HepG2 (cell line): ENCODE data around the gene STUB1. TPM values are rescaled to one million over a fixed set of nuclear protein-coding genes. Genes with fewer than 3 reads are reported as not detected.

Experiments used
- AKAP8 ChIP-seq: sonication (generic); formaldehyde crosslinking; IDR thresholded peaks from 2 replicates; pipeline ENCODE4 v1.5.1; 2020; ENCODE audit warnings: mild to moderate bottlenecking, missing genetic modification reagents
- GMEB1 ChIP-seq: sonication (generic); formaldehyde crosslinking; IDR thresholded peaks from 2 replicates; pipeline ENCODE4 v1.5.1; 2020; ENCODE audit warnings: missing genetic modification reagents, mild to moderate bottlenecking, borderline replicate concordance
- HIVEP1 ChIP-seq: sonication (generic); formaldehyde crosslinking; IDR thresholded peaks from 2 replicates; pipeline ENCODE4 v1.4.0; 2020; ENCODE audit warnings: mild to moderate bottlenecking, missing genetic modification reagents
- HNF1B ChIP-seq: sonication (generic); formaldehyde crosslinking; IDR thresholded peaks from 2 replicates; pipeline ENCODE4 v1.5.1; 2020; ENCODE audit warnings: mild to moderate bottlenecking, moderate library complexity, missing genetic modification reagents
- HNF4A ChIP-seq: sonication (generic); formaldehyde crosslinking; IDR thresholded peaks from 2 replicates; pipeline ENCODE4 v1.4.0; 2020; ENCODE audit warnings: missing genetic modification reagents
- JUN ChIP-seq: sonication (generic); formaldehyde crosslinking; IDR thresholded peaks from 2 replicates; pipeline ENCODE4 v1.4.0; 2020; ENCODE audit warnings: mild to moderate bottlenecking, missing genetic modification reagents
- MBD4 ChIP-seq: IDR thresholded peaks from 2 replicates; pipeline ENCODE4 v1.6.1; 2012; ENCODE audit warnings: low read length, inconsistent platforms, borderline replicate concordance
- NAIF1 ChIP-seq: sonication (generic); formaldehyde crosslinking; IDR thresholded peaks from 2 replicates; pipeline ENCODE4 v1.5.0; 2020; ENCODE audit warnings: mild to moderate bottlenecking, missing genetic modification reagents, borderline replicate concordance
- NBN ChIP-seq: fragments of 450-650 bp; conservative IDR thresholded peaks from 2 replicates; pipeline ENCODE4 v1.6.1; 2017
- NR2C2 ChIP-seq: sonication (generic); formaldehyde crosslinking; IDR thresholded peaks from 2 replicates; pipeline ENCODE4 v1.4.0; 2020; ENCODE audit warnings: missing genetic modification reagents, mild to moderate bottlenecking, moderate library complexity, borderline replicate concordance
- NRL ChIP-seq: sonication (generic); formaldehyde crosslinking; IDR thresholded peaks from 2 replicates; pipeline ENCODE4 v1.5.0; 2020; ENCODE audit warnings: missing genetic modification reagents, mild to moderate bottlenecking, moderate library complexity, borderline replicate concordance
- PHF5A ChIP-seq: IDR thresholded peaks from one replicate; pipeline ENCODE4 v1.6.1; 2018; ENCODE audit warnings: low read depth, missing genetic modification reagents; ENCODE audit not compliant: unreplicated experiment
- SP1 ChIP-seq, 2 experiments: fragments of 450-650 bp in 1 of 2; sonication (generic) in 1 of 2; formaldehyde crosslinking in 1 of 2; IDR thresholded peaks; 2 replicates each; pipeline versions ENCODE4 v1.4.0 to v1.6.1; 2016 to 2020; ENCODE audit warnings: missing genetic modification reagents in 1 of 2
- TMF1 ChIP-seq: sonication (generic); formaldehyde crosslinking; IDR thresholded peaks from 2 replicates; pipeline ENCODE4 v1.8.1; 2022; ENCODE audit warnings: low read depth, missing genetic modification reagents
- ZBTB1 ChIP-seq: sonication (generic); formaldehyde crosslinking; IDR thresholded peaks from 2 replicates; pipeline ENCODE4 v1.4.0; 2020; ENCODE audit warnings: missing genetic modification reagents, borderline replicate concordance
- ZBTB37 ChIP-seq: sonication (generic); formaldehyde crosslinking; IDR thresholded peaks from 2 replicates; pipeline ENCODE4 v1.4.0; 2020; ENCODE audit warnings: mild to moderate bottlenecking, missing genetic modification reagents
- ZBTB4 ChIP-seq: sonication (generic); formaldehyde crosslinking; IDR thresholded peaks from 2 replicates; pipeline ENCODE4 v1.4.0; 2020; ENCODE audit warnings: missing genetic modification reagents, mild to moderate bottlenecking, borderline replicate concordance
- ZNF282 ChIP-seq: fragments of 450-650 bp; IDR thresholded peaks from 2 replicates; pipeline ENCODE4 v1.6.1; 2018; ENCODE audit not compliant: partially characterized antibody
- ZNF777 ChIP-seq: sonication (generic); formaldehyde crosslinking; IDR thresholded peaks from 2 replicates; pipeline ENCODE4 v1.4.0; 2020; ENCODE audit warnings: missing genetic modification reagents
- polyA plus RNA-seq, 8 experiments: library from polyadenylated mRNA; depleted of rRNA in 3 of 8; stranded (reverse) in 7 of 8; unstranded in 1 of 8; fragments of >200 nt; fragmentation: Illumina TruSeq in 4 of 8; extraction: Trizol in 4 of 8; gene quantifications; 2 replicates each; pipeline versions ENCODE4 v1.2.1 to v1.2.3, GENCODE V29; 2011 to 2016; ENCODE audit warnings: low read depth in 4 of 8, missing spikeins in 1 of 8, mixed read lengths in 1 of 8; ENCODE audit not compliant: insufficient read depth in 1 of 8
- total RNA-seq, 5 experiments: library from RNA; depleted of rRNA; stranded (reverse); fragments of >200 nt; fragmentation: Illumina TruSeq; extraction: Trizol; gene quantifications; 2 replicates each; pipeline ENCODE4 v1.2.3, GENCODE V29; 2016; ENCODE audit warnings: low read depth in 1 of 5
- TF ChIP-seq, protein P1 (sequence below): sonication (generic); formaldehyde crosslinking; IDR thresholded peaks from 2 replicates; pipeline ENCODE4 v1.5.0; 2020; ENCODE audit warnings: missing genetic modification reagents

STUB1 gene
- total and polyA plus RNA-seq, 2 of the 13 experiments (the other 11 are each of a cell fraction or from before 2014, with no cell fraction given): 52.9 to 78.2 TPM

- TF ChIP-seq ZNF777 (CRISPR knock-in tag): no peak
- no peak for TF ChIP-seq ZNF282
- no peak for TF ChIP-seq HIVEP1
- no peak for TF ChIP-seq JUN (CRISPR knock-in tag)
- peak; percentile 52; the same call in 1 of the 2 replicates for TF ChIP-seq AKAP8 (CRISPR knock-in tag)
- no peak for TF ChIP-seq TMF1 (CRISPR knock-in tag)
- no peak for TF ChIP-seq HNF1B (CRISPR knock-in tag)
- peak; percentile 54 for TF ChIP-seq NR2C2 (CRISPR knock-in tag)
- no peak for TF ChIP-seq GMEB1 (CRISPR knock-in tag)
- no peak for TF ChIP-seq ZBTB1 (CRISPR knock-in tag)
- TF ChIP-seq NBN: no peak
- TF ChIP-seq HNF4A: peak; percentile 33; the same call in 1 of the 2 replicates
- TF ChIP-seq MBD4: no peak
- no peak for TF ChIP-seq NRL
- no peak for TF ChIP-seq ZBTB37
- TF ChIP-seq, protein P1, sequence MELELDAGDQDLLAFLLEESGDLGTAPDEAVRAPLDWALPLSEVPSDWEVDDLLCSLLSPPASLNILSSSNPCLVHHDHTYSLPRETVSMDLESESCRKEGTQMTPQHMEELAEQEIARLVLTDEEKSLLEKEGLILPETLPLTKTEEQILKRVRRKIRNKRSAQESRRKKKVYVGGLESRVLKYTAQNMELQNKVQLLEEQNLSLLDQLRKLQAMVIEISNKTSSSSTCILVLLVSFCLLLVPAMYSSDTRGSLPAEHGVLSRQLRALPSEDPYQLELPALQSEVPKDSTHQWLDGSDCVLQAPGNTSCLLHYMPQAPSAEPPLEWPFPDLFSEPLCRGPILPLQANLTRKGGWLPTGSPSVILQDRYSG (CRISPR knock-in tag): no peak
- no peak for TF ChIP-seq ZBTB4 (CRISPR knock-in tag)
- TF ChIP-seq SP1 (IDR thresholded peaks at IDR 0.05): no peak
- no peak for TF ChIP-seq SP1 (CRISPR knock-in tag; IDR thresholded peaks at IDR 0.05)
- no peak for TF ChIP-seq PHF5A
- TF ChIP-seq NAIF1: no peak
These were observed 36.0 kb downstream of the STUB1 start (continued) for GRCh38 chr16:716200-716568.
